ENCODE results near the gene ATXN7L2.

ATXN7L2 gene

DNA sequence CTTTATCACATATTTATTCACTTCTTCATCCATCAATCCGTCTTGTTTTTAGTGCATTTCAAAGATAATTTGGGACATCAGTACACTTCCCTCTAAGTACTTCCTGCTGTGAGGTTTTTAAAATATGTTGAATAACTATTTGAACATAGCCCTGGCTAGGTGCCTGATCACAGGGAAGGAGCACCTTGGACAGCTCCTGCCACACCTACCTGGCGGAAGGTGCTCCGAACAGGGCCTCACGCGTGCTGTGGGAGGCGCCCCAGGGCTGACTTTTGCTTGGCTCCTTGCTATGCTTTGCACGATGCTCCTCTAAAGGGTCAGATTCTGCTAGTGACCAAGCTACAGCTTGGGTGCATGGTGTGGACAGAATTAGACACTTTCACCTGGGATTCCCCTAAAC, 4.9 kb upstream of the ATXN7L2 start:
- no peak for DNase-seq

DNA sequence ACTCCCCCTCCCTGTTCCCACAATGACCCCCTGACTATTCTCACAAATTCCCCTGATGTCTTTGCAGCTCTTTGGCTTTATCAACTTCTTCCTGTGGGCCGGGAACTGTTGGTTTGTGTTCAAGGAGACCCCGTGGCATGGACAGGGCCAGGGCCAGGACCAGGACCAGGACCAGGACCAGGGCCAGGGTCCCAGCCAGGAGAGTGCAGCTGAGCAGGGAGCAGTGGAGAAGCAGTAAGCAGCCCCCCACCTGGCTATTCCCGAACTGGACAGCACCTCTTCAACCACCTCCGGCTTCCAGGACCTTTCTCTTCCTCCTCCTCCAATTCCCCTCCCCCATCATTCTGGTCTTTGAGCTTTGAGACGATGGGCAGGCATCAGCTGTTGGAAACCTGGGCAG, 4.4 kb upstream of the ATXN7L2 start:
- DNase-seq = no peak

DNA sequence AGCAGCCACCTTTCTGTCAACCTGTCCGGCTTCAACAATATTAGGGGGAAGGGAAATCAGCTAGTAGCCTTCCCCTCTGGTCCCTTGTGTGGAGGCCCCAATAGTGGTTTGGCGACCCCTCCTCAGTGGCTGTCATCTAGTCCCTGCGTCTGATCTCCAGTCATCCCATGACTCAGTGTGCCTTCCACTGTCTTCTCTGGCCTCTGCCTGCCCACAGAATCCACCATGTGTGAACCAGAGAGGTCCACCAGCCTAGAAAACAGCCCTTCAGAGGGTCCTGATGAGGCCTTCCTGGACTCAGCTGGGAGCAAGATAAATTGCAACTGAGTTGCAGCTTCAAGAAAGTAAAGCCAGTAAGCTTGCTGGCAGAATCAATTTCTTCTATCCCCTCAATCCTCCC, 3.8 kb upstream of the ATXN7L2 start:
- no peak for DNase-seq

DNA sequence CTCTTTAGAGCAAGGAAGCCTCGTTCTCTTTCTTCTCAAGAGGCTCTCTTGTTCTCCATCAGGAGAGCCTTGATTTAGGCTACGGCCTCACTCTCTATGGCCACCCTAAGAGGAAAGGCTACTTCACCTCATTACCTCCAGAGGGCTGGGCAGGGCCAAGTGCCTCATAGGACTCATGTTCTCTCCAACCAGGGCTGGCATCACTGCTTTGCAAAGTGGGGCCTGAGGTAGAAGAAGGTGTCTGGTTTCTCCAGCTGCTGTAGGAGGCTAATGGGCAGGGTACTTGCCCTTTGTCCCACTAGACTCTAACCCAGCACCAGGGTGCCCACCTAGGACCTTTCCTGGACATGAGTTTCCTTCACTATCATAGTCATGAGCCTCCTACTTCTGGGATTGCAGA, 2.1 kb upstream of the ATXN7L2 start:
- no peak for DNase-seq

DNA sequence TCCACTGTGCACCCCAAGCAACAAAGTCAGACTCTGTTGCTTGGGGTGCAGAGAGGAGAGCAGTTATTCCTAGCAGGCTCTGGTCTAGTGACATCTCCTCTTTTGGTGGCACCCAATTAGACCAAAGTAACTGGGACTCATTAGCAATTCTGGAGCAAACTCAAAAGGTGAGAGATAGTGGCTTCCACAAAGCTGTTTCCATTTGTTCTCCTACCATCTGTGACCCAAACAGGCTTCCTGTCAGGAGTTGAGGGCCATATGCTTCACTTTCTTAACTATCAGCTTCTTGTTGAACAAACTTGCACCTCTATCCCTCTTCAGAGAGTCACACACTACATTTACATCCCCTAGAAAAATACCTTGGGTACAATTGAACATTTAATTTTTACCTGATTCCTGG, 1.5 kb upstream of the ATXN7L2 start:
- DNase-seq = no peak

DNA sequence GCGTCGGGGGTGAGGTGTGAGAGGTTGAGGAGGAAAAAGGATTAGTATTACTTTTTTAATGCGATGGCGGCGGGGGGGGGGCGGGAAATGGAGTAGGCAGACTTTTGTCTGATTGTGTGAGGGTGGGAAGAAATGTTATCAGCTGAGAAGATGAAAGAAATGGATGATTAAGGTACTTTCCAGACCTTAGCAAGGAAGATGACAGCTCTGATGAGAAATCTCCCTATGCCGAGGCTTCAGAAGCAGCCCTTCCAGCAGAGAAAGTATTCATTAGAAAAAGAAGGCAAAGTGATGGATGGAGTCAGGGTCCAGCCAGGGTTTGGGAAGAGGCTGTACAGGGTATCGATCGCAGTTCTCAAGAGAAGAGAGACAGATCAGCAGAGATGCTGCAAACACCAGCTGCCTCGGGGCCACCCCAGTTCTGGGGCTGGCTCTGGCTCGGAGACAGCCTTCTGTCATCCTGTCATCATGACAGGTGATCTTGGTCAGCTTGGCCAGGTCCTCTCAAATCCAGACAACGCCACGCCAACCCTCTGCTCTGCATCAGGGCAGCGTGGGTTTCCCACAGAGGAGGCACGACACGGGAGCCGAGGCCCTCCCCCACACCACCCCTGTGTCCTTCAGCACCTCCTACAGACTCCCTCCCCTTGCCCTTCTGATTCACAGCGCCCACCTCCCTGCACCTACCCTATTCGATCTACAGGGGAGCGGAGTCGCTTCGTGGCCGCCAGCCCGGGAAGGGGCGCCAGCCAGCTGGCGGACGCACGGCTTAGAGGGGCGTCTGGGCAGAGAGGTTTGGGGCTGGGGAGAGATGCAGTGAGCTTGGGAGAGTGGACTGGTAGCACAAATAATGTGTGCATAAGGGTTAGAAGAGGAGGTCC, 674 bp upstream of the ATXN7L2 start:
- no peak for DNase-seq

DNA sequence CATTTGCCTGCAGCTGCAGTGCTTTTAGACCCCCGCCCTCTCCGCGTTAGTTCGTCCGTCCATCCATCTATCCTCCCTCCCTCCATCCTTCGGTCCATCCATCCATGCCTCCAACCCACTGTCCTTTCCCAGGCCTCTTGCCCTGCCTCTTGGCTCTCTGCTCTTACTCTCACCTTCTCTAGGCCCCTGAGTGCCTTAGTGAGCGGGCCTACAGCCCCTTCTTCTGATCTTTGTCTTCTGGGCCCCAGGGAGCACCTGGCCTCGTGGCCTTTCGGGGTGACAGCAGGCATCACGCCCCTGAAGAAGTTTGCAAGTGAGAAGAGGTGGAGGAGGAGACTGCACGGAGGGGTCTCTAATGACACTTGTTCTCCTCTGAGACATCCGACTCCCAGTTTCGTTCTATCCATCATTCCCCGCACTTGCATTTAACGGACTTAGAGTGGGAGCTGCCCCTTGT, 842 bp downstream of the ATXN7L2 start:
- peak; percentile 6 for DNase-seq

DNA sequence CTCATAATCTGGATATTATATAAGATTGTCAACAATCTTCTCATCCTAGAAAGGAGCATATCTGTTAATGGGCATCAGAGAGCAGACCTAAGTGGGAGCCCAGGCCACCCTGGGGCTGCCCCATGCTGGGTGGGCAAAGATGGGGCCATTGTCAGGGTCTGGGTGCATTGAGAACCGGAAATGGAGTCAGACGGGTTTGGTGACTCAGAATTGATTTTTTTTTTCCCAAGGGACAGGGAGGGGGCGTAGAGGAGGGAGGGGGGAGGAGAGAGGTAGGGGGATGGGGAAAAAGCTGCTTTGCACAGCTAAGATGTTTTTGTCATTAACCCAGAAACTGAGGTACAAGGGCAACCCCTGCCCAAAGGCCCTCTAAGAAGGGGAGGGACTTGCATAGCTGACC, 1.3 kb downstream of the ATXN7L2 start:
- peak; percentile 30 for DNase-seq

DNA sequence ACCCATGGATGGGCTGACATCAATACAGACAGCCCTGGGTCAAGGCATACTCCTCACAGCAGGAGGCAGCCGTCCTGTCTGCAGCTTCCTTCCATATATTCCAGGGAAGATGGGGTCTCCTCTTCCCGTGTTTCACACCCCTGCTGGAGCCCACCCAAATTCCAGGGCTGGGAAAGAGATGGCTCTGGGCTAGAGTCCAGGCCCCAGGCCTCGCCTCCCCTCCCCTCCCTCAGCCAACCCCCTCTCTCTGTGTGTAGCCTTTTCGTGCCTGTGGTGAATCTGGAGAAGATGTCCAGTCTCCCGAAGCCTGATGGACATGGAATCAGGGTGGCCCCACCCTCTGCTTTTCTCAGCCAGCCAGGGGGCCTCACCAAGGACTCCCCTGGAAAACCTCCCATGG, 3.6 kb downstream of the ATXN7L2 start:
- DNase-seq = no peak

DNA sequence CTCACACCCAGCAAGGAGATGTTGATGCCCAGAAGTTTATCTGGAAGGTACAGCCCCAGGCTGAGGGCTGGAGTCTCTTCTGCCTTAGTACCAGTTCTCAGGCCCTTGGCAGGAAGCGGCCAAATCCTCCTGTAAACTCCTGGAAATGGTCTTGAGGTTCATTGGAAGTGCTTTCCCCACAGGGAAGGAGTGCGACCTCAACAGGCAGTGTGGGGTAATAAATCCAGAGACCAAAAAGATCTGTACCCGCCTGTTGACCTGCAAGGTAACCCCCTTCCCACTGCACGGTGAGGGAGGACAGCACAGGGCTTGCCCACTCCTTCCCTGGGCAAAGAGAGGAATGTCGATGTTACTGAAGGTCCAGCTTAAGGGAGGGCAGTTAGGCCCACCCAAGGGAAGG, 4.5 kb downstream of the ATXN7L2 start:
- no peak for DNase-seq

DNA sequence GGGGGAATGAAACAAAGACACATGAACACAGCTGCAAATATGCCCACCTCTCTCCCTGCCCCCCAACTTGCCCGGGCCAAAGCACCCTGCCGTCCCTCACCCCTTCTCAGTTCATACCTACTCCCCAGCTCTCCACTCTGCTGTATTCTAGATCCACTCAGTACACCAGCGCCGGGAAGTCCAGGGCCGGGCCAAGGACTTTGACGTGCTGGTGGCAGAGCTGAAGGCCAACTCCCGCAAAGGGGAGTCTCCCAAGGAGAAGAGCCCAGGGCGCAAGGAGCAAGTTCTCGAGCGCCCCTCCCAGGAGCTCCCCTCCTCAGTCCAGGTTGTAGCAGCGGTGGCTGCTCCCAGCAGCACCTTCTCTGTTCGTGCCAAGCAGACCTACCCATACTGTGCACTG, 5.0 kb downstream of the ATXN7L2 start:
- no peak for DNase-seq

DNA sequence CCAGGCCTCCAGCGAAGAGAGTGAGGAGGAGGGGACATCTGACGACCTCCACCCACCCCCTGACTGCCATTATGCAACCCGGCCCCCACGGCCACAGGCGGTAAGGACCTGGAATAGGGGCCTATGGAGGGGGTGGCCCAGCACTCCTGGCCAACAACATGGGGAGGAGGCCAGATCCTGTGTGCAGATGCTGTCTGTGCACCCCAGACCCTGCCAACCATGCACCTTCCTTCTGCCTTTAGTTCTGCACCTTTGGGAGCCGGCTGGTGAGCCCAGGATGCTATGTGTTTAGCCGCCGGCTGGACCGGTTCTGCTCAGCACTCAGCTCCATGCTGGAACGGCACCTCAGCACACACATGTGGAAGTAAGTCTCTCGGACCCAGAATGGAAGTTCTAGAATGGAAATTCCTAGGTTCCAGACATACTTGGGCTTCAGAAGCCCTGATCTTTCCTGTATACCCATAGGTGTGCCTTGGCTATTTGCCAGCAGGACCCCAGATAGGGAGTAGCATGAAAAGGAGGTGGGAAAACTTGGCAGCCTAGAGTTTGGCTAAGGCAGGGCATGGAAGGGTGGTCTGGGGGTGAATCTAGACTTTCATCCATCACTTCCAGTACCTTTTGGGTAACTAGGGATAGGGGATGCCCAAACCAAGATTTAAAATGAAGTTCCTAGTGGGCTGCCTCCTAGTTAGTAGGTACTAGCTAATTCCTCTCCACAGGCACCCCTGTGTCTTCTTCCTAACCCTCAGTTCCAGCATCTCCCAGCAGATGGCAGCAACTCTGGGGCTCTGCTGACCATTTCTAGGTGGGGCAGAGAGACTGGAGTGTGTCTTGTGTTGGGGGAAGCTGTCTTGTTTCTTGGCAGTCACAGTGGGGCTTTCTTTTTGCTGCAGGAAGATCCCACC, 6.6 kb downstream of the ATXN7L2 start:
- DNase-seq = peak; percentile 62

DNA sequence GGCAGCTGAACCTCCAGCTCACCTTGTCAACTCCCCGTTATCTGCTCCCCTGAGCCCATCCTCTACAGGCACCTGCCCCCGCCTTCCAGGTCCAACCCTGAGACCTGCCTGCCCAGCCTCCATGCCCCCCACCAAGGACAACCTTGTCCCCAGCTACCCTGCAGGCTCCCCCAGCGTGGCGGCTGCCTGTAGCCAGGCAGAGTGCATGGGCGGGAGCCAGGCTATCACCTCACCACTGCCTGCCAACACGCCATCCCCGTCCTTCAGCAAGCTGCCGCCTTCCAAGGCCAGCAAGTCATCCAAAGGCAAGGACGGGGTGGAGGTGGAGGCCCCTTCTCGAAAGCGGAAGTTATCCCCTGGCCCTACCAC, 7.2 kb downstream of the ATXN7L2 start:
- no peak for DNase-seq

DNA sequence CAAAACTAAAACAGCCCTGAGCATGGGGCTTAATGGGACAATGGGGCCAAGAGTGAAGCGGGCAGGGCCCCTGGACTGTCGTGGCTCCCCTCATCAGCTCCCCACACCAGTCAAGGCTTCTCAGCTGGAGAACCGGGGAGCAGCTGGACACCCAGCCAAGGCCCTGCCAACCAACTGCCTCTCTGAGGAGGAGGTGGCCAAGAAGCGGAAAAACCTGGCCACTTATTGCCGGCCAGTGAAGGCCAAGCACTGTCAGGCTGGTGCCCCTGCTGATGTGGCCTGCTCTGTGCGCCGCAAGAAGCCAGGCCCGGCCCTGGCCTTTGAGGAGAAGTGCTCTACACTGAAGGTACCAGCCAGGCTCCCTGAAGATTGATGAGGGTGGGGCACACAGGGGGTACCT, 7.7 kb downstream of the ATXN7L2 start:
- DNase-seq = no peak

DNA sequence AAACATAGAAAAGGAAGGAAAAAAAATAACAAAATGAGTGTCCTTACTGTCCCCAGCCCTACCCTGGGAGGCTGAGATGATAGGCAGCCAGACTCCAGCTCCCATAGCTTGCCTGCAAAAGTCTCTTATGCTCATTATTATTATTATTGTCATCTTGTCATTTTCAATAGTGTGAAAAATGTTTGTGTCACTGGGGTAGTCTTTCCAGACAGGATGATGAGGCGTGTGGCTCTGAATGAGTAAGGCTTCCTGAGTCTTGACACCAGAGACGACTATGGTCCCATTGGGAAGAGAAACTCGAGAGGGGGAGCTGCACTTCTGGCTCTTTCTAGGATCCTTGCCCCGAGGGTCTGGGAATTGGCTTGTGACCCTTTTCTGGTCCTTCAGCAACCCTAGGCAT, 9.1 kb downstream of the ATXN7L2 start:
- DNase-seq = no peak

DNA sequence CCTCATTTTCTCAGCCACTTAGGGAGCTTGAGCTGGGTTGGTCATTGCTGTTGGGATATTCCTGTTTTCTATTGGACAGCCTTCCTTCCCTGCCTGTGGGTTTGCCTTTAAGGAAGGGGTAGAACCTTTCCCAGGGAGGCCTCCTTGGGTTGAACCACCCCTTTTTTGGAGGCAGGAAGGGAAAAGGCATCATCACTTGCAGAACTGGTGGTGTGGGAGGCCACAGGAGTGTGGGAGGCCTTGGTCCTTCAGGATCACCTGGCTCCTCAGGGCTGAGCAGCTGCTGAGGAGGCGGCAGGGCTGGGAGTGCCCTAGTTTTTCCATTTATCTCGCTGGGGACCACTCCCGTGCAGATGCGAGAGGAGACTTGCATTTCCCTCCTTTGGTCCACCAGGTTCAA, 9.5 kb downstream of the ATXN7L2 start:
- no peak for DNase-seq

DNA sequence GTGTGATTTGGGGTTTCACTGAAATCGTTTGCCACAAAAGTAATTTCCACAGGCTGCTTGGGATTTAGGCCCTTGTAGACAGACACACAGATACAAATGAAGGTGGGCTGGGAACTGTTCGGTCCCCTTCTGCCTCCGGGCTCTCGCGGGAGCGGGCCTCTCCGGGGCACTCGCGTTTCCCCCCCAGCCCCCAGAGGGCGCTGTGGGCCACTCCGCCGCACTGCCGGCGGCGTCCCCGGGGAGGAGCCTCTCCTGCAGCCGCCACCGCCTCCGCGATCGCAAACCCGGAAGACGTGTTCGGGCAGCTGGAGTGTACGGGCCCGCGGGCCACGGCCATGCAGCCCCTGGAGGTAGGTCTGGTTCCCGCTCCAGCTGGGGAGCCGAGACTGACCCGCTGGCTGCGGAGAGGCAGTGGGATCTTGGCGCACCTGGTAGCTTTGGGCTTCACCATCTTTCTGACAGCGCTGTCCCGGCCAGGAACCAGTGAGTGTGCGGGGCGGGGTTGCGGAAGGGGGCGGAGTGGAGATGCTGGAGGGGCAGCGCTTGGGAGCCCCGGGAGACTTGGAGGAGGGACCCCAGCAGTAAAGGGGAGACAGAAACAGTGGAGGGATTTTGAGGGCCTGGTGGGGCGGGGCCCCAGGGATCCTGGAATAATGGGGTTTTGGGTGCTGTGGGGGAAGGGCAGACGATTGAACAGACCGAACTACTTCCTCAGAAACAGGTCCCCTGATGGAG, 10.3 kb downstream of the ATXN7L2 start, which contains the start of gene CYB561D1:
Gene CYB561D1 (plus strand): TSS at position 290 of the 735 bp plus-strand sequence. CDS start 46 bp downstream, at position 336.
- DNase-seq = peak; percentile 78

DNA sequence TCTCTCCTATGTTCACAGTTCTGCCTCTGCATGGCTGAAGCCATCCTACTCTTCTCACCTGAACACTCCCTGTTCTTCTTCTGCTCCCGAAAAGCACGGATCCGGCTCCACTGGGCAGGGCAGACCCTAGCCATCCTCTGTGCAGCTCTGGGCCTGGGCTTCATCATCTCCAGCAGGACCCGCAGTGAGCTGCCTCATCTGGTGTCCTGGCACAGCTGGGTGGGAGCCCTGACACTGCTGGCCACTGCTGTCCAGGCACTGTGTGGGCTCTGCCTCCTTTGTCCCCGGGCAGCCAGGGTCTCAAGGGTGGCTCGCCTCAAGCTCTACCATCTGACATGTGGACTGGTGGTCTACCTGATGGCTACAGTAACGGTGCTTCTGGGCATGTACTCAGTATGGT, 12.0 kb downstream of the ATXN7L2 start:
- no peak for DNase-seq

DNA sequence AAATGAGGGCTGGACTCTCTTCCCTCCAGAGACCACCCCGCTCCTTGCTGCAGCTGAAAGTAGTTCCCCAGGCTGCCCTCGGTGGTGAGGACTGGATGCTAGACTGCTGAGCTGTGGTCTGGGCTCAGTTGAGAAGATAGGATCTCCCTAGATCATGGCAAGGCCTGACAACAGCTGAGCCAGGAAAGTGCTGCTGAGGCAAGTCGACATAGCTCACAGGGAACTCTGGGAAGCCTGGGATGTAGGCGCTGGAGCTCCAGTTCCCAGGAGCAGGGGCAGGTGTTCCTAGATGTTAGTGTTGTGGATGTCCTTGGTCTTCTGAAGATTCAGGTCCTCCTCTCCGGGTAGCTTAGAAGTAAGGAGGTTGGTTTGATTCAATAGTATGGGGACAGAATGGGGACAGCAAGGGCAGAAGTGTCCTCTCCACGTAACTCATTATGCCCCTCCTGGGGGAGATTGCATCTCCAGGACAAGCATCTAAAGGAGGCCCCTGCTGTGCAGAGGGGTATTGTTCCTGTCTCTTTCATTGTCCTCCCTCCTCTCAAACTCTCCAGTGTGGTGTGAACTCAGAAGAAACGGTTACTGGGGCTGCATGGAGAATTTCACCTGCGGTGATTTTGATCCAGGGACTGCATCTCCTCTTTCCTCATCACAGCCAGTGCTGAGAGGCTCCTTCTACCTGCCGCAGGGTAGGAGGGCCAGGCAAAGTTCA, 13.9 kb downstream of the ATXN7L2 start:
- no peak for DNase-seq

DNA sequence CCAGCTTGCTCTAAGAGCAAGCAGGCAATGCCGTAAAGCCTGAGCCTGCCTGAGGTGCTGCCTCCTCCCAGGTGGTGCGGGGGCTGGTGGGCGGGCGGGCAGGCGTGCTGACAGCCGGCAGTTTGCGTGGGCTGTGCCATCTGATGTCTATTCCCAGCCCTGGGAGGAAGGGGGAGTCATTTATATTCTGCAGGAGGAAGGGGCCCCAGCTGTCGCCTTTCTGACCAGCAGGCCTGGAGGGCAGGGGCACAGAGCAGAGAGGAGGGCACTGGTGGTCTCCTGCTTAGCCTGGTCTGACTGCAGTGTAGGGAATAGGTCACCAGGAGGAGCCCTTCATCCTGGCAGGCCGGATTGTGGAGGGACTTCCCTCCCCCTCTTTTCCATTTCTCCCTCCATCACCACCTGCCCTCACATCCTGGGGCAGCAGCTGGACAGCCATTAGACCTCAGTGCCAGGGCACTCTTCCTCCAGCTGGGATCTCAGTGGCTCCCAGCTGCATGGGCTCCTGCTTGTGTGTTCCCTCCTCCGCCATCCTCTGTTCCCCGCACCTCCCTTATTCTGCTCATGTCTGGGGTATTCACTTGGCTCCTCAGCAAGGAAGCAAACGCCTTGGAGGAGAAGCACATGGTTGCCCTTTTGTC, 14.6 kb downstream of the ATXN7L2 start:
- DNase-seq = no peak

DNA sequence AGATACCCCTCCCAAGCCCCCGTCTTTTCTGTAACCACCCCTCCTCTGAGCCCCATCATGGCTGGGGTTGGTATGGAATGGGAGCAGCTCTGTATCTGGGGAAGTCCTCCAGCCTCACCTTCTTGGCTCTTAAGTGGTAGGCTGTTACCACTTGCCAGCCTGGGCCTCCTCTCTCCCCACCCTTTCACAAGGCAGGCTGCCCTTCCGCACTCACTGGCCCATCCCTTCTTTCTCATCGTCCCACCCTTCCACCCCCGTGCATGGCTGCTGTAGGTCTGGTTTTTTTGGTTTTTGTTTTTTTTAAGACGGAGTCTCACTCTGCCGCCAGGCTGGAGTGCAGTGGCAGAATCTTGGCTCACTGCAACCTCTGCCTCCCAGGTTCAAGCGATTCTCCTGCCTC, 15.4 kb downstream of the ATXN7L2 start:
- DNase-seq = no peak
